Hepatic stellate cell (primary cell): ENCODE data around the gene ATP11B.
A peak's percentile ranks its signal among the peaks of the same experiment; 100 is the strongest.

Experiments
- DNase-seq: peaks from one replicate; pipeline ENCODE4 v3.0.0; 2011; ENCODE audit warnings: low spot score

ATP11B gene

DNA sequence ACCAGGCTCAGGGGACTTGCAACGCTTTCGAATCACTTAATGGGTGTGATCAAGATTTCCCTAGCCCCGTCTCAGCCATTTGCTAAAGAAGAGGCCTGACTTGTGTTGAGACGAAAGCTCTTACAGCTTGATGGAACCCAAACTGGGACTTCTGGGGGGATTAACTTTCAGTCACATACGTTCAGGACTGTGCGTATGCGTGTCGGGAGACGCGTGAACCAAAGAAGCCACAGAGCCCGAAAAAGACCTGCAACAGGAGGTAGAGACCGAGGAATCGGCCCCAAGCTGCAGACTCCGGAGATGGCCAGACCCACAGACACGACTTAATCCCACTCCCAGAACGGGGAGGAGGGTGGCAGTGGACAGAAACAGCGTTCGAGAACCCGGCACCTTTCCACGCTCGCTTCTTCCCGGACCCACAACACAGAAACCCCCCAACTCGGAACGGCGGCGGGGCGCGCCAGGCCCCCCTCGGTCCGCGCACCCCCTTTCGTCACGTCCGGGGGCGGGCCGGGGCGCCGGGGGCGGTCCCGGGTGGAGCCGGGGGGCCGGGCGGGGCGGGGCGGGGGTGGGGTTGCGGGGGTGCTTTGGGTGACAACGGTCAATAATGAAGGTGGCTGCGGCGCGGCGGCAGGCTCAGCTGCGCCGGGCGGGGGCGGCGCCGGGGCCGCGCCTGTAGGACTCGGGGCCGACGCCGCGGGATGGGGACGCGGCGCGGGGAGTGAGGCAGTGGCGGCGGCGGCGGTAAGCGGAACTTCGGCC is at the start of gene ATP11B:
Gene ATP11B, plus strand, starts transcription at position 604 of the 762 bp plus-strand sequence. CDS start 256 bp downstream, outside the sequence.
- DNase-seq: peak; percentile 78

DNA sequence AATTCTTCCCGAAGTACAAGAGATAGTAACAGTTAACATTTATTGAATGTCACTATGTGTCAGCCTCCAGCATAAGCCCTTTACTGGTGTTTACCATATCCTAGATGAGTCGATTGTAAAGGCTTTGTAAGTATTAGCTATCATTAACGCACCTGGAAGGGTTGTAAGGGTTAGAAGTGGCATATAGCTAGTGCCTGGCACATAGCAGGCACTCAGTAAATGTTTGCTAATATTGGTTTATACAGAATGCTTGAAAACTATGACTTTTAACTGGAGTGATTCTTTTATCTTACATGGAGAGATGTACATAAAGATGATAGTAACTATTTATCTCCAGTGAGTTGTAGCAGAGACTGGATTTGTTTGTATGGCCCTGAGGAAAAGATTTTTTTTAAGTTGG is 46.3 kb upstream of the ATP11B start:
- DNase-seq: no peak

DNA sequence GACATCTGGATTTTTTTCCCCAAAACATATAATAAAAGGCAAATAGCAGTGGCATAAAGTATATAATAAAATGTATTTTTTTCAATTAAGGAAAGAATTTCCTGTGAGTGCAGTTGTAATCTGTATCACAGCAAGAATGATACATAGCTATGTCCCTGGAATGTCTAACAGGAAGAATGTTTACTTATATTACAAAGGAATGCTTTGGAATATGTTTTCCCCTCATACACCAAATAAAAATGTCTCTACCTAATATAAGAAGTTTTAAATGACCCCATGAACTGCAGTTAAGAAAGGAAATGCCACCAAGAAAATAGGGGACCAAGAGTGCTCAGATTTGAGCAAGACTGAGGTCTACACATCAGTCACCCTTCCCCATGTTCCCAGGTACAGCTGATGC is 38.0 kb upstream of the ATP11B start:
- peak; percentile 35 for DNase-seq

DNA sequence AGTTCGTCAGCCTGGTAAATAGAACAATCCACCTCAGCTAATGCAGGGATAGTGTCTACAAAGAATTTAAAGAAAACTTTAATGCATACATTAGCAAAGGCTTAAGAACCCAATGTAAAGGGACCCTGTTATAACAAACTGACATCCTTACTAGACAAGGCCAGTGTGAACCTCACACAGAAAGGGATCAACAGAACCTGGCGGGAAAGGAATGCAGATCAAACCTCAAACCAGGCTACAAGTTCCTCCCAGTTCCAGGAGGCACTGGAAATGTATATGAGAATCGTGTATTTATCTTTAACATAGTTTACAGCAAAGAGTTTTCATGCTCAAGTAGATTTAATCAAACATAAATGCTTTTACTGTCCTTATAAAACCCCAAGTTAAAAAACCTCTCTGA is 37.6 kb upstream of the ATP11B start:
- DNase-seq: no peak

GRCh38 chr3:182760576-182761164 is 32.6 kb upstream of the ATP11B start:
- no peak for DNase-seq

- DNase-seq: no peak
Measured at GRCh38 chr3:182763896-182764295, 29.4 kb upstream of the ATP11B start.

- DNase-seq: no peak
Measured at GRCh38 chr3:182765287-182765686, 28.0 kb upstream of the ATP11B start.

DNA sequence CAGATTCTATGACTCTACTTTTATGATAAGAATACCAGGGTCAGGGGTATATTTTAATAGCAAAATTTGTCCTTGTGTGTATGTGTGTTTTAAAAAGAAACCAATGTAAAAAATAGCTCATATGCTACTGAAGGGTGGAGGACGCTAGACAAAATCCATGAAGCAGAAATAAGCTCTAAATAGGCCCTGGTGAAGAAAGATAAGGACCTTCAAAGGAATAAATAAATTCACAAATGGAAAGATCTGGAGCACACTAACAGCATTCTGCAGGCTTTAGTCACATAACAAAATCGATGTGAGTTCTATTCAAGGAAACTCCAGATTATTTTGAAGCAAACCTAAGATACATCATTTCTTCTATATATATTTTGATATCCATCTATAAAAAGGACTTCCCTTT is 27.2 kb upstream of the ATP11B start:
- no peak for DNase-seq

DNA sequence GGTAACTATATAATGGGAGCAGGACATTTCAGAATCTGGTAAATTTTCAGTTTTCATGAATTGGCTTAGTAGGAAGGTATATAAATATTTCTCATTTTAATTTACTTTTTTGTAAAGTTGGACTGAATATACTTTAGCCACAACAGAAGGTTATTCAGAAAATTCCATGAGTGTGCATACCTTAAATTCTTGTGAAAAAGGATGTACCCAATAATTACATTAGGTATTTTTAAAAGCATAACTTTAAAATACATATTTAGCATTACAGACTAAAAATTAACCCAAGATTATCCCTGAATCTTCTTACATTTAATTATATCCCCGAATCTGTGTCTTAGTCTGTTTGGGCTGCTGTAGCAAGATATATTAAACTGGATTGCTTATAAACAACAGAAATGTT is 24.9 kb upstream of the ATP11B start:
- no peak for DNase-seq

GRCh38 chr3:182769673-182770072 is 23.6 kb upstream of the ATP11B start:
- no peak for DNase-seq

- no peak for DNase-seq
Measured at GRCh38 chr3:182782149-182782548, 11.2 kb upstream of the ATP11B start.

GRCh38 chr3:182783106-182783505 is 10.2 kb upstream of the ATP11B start:
- DNase-seq: no peak

DNA sequence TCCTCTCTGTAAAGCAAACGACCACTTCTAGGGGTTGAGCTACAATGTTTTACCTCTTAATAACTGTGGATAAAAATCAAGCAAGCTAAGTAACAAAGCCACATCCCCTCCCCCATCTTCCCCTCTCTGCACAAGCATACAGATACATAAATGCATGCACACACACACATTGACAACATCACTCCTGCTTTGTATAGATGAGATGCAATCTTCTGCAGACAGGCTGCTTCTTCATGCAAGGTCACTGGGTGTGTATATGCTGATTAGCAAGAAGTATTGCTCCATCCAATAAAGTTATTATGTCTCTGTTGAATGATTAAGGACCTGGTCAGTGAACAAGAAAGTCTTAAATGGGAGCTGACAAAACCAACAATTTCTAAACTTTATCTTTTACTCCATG is 8.8 kb upstream of the ATP11B start:
- no peak for DNase-seq

DNA sequence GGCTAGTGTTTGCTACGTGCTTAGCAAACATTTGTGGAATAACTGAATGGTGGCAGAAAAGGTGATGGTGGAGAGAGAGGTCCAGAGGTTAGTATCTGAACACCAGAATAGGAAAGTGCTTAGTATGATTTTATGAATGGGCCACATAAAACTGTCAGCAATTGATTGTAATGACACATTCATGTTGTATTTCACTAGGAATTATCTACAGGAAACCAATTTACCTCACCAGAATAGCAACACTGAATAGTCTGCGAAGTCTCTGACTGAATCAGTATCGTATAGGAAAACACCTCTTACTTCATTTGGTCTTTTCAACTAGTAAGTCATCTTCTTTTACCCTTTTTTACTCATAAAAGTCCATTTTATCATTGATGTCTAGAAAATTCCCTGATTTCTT is 8.2 kb upstream of the ATP11B start:
- no peak for DNase-seq

DNA sequence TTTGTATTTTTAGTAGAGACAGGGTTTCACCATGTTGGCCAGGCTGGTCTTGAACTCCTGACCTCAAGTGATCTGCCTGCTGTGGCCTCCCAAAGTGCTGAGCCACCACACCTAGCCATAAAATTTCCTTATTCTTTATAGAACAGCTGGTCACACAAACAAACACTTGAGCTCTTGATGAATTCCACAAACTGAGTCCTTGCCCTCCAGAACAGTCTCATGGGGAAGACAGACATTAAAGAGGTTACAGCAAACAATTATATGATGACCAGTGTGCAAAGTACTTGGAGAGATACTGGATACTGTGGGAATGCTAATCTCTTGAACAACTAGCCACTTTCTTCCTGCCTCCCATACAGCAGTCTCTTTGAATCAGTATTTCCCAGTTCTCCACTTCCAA is 7.5 kb upstream of the ATP11B start:
- no peak for DNase-seq

DNA sequence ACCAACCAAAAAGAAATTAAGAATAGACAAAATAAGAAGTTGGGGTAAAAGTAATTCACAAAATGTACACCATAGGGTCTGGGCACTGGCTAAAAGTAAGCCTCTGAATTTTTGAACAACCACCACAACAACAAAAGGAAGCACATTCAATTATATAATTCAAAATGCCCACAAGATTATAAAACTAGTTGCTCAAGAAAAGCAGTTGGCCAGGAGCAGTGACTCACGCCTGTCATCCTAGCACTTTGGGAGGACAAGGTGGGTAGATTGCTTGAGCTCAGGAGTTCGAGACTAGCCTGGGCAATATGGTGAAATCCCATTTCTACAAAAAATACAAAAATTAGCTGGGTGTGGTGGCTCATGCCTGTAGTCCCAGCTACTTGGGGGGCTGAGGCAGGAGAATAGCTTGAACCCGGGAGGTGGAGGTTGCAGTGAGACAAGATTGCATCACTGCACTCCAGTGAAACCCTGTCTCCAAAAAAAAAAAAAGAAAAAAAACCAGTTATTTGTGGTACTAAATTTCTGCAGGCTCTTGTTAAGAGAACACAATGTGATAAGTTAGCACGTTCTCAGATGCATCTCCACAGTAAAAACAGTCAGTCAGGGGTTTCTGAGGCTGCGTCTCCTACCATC is 6.6 kb upstream of the ATP11B start:
- DNase-seq: no peak

- DNase-seq: peak; percentile 47
Measured at GRCh38 chr3:182787302-182788036, 5.8 kb upstream of the ATP11B start.

DNA sequence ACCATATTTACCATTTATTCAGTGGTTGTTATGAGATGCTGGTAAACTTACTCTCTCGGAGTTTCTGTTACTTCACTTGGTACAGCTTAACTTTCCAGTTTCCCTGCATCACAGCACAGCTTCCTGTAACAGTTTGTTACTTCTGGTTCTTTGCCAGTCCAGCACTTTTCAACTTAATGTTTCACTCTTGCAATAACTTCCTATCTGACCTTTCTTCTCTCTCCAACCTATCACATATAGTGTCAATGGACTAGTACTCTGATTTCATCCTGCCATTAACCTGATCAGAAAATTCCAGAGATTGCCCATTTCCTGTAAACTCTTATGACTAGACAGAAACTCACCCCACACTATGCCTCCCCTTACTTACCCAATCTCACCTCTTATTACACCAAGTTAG is 3.9 kb upstream of the ATP11B start:
- no peak for DNase-seq

- no peak for DNase-seq
Measured at GRCh38 chr3:182790612-182791011, 2.7 kb upstream of the ATP11B start.

DNA sequence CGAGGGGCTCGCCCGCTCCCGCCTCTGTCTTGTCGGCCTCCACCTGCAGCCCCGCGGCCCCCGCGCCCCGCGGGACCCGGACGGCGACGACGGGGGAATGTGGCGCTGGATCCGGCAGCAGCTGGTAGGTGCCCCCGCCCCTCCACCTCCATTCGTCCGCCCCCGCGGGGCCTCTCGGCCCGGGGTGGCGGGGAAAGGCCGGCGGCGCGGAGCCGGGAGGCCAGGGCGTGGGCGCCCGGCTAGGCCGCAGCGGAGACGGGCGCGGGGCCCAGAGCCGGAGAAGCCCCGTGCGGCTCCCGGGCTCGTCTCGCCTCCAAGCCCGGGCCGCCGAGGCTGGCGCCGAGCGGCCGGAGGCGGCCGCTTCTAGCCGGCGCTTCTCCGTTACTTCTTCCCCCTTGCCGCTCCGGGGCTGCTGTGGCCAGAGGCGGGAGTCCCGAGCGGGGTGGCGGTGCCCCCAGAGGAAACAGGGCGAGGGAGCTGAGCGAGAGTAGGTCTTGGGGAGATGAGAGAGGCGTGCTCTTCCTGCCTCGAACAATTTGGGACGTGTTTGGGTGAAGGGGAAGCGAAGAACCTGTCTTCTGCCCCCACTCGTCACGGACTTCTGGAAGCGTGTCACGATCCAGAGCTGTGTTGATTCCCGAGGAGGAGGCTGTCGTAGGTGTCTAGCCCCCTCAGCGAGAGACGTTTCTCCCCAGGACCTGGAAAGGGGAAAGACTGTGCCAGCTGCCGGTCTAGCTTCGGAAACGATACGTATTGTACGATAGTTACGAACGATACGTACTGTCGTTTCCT is 555 bp downstream of the ATP11B start:
- peak; percentile 51 for DNase-seq

GRCh38 chr3:182794455-182795388 is 1.4 kb downstream of the ATP11B start:
- no peak for DNase-seq
